SK-N-SH (cell line): ENCODE results near the gene B4GALT1. TPM values are rescaled to one million over a fixed set of nuclear protein-coding genes. Genes with fewer than 3 reads are reported as not detected.

ENCODE experiments used
- CTCF ChIA-PET: fragments of 300-600, 350-600 bp; formaldehyde crosslinking; extraction: SDS; loops from one replicate; lab custom pipeline; 2021; lab: Yijun Ruan, JAX
- POLR2A ChIA-PET: fragments of 350-600 bp; sonication (Branson Sonifier 250); formaldehyde crosslinking; extraction: SDS; loops from one replicate; lab custom pipeline; 2020; ENCODE audit warnings: antibody characterized with exemption, inconsistent platforms; lab: Yijun Ruan, JAX
- DNase-seq: peaks from one replicate; pipeline ENCODE4 v3.0.0; 2012
- H2AFZ ChIP-seq: fragments of 200-600 bp; sonication (generic); 2 replicates; pipeline ENCODE4 v1.8.1; 2016; ENCODE audit warnings: antibody characterized with exemption, mild to moderate bottlenecking, low read depth
- H3F3A ChIP-seq: fragments of 200-600 bp; sonication (generic); replicated peaks from 2 replicates; pipeline ENCODE3; 2016; ENCODE audit warnings: antibody characterized with exemption, mild to moderate bottlenecking; ENCODE audit not compliant: insufficient read depth
- H3K27ac ChIP-seq, 2 experiments: fragments of 200-500 bp in 1 of 2; fragments of 200-600 bp in 1 of 2; sonication (Bioruptor generic) in 1 of 2; sonication (generic), shearing (Covaris generic) in 1 of 2; 2 replicates each; pipeline versions ENCODE4 v1.5.1 to v1.6.1; 2014 to 2016; ENCODE audit warnings: low read depth in 2 of 2, inconsistent platforms in 1 of 2, low read length in 1 of 2, mild to moderate bottlenecking in 1 of 2, mixed read lengths in 1 of 2
- H3K27me3 ChIP-seq: fragments of 200-600 bp; sonication (generic), shearing (Covaris generic); 2 replicates; pipeline ENCODE4 v1.6.1; 2016; ENCODE audit warnings: mixed run types; ENCODE audit not compliant: insufficient read depth
- H3K36me3 ChIP-seq, 2 experiments: fragments of 200-500 bp in 1 of 2; fragments of 200-600 bp in 1 of 2; sonication (Bioruptor generic) in 1 of 2; sonication (generic) in 1 of 2; replicated peaks in 1 of 2; 2 replicates each; pipeline versions ENCODE3 to v1.5.1; 2014 to 2016; ENCODE audit warnings: low read length in 1 of 2, mild to moderate bottlenecking in 1 of 2; ENCODE audit not compliant: insufficient read depth in 2 of 2, control insufficient read depth in 1 of 2
- H3K4me1 ChIP-seq, 2 experiments: fragments of 200-500 bp in 1 of 2; fragments of 200-600 bp in 1 of 2; sonication (Bioruptor generic) in 1 of 2; sonication (generic), shearing (Covaris generic) in 1 of 2; 2 replicates each; pipeline versions ENCODE4 v1.5.1 to v1.6.1; 2014 to 2016; ENCODE audit warnings: low read depth in 1 of 2, low read length in 1 of 2, mixed run types in 1 of 2; ENCODE audit not compliant: insufficient read depth in 2 of 2, control insufficient read depth in 1 of 2
- H3K4me2 ChIP-seq: fragments of 200-600 bp; sonication (generic), shearing (Covaris generic); 2 replicates; pipeline ENCODE4 v1.6.1; 2017; ENCODE audit warnings: mixed run types
- H3K4me3 ChIP-seq, 2 experiments: fragments of 200-500 bp in 1 of 2; fragments of 200-600 bp in 1 of 2; sonication (Bioruptor generic) in 1 of 2; sonication (generic), shearing (Covaris generic) in 1 of 2; 2 replicates each; pipeline versions ENCODE4 v1.5.1 to v1.8.1; 2014 to 2016; ENCODE audit warnings: low read depth in 2 of 2, inconsistent platforms in 1 of 2, low read length in 1 of 2, mild to moderate bottlenecking in 1 of 2, mixed read lengths in 1 of 2, moderate library complexity in 1 of 2
- H3K79me2 ChIP-seq: fragments of 200-600 bp; sonication (generic); 2 replicates; pipeline ENCODE4 v1.8.1; 2017; ENCODE audit warnings: mild to moderate bottlenecking; ENCODE audit not compliant: insufficient read depth
- H3K9ac ChIP-seq: fragments of 200-600 bp; sonication (generic); 2 replicates; pipeline ENCODE4 v1.6.1; 2017; ENCODE audit warnings: mixed run types
- H3K9me2 ChIP-seq: fragments of 200-600 bp; sonication (generic); 2 replicates; pipeline ENCODE4 v1.6.1; 2017; ENCODE audit warnings: mixed run types
- H3K9me3 ChIP-seq: fragments of 200-600 bp; sonication (generic); 2 replicates; pipeline ENCODE4 v1.6.1; 2017; ENCODE audit warnings: mixed run types, mild to moderate bottlenecking, moderate library complexity
- H4K20me1 ChIP-seq: fragments of 200-600 bp; sonication (generic); 2 replicates; pipeline ENCODE4 v1.6.1; 2017; ENCODE audit warnings: mild to moderate bottlenecking, mixed run types; ENCODE audit not compliant: insufficient read depth
- CTCF ChIP-seq: fragments of 200-600 bp; sonication (generic); IDR thresholded peaks from 2 replicates; pipeline ENCODE4 v1.6.1; 2017; ENCODE audit warnings: antibody characterized with exemption, mild to moderate bottlenecking, moderate library complexity
- ELF1 ChIP-seq: IDR thresholded peaks from 2 replicates; pipeline ENCODE4 v1.4.0; 2012
- EP300 ChIP-seq, 2 experiments: IDR thresholded peaks; 2 replicates each; pipeline versions ENCODE4 v1.4.0 to v1.6.1; 2012; ENCODE audit warnings: borderline replicate concordance in 1 of 2, low read depth in 1 of 2, low read length in 1 of 2
- FOSL2 ChIP-seq: IDR thresholded peaks from 2 replicates; pipeline ENCODE4 v1.4.0; 2012; ENCODE audit warnings: low read depth, mild to moderate bottlenecking, moderate library complexity, borderline replicate concordance
- FOXM1 ChIP-seq: IDR thresholded peaks from 2 replicates; pipeline ENCODE4 v1.4.0; 2012; ENCODE audit warnings: low read depth, mild to moderate bottlenecking
- GABPA ChIP-seq: IDR thresholded peaks from 2 replicates; pipeline ENCODE4 v1.4.0; 2012; ENCODE audit warnings: low read depth, mild to moderate bottlenecking
- JUND ChIP-seq: IDR thresholded peaks from 2 replicates; pipeline ENCODE4 v1.4.0; 2012
- MAX ChIP-seq: IDR thresholded peaks from 2 replicates; pipeline ENCODE4 v1.4.0; 2012; ENCODE audit warnings: low read depth
- MEF2A ChIP-seq: IDR thresholded peaks from 2 replicates; pipeline ENCODE4 v1.4.0; 2012; ENCODE audit warnings: low read depth, borderline replicate concordance
- MXI1 ChIP-seq: IDR thresholded peaks from 2 replicates; pipeline ENCODE4 v1.6.1; 2012; ENCODE audit warnings: mild to moderate bottlenecking, low read depth, low read length, improper control_type of control experiment
- NRF1 ChIP-seq: IDR thresholded peaks from 2 replicates; pipeline ENCODE4 v1.6.1; 2012; ENCODE audit warnings: low read depth, mild to moderate bottlenecking, low read length
- PBX3 ChIP-seq: IDR thresholded peaks from 2 replicates; pipeline ENCODE4; 2012
- RCOR1 ChIP-seq: fragments of 150-350 bp; IDR thresholded peaks from 2 replicates; pipeline ENCODE4 v1.6.1; 2017; ENCODE audit warnings: antibody characterized with exemption, low read length
- SIN3A ChIP-seq: IDR thresholded peaks from 2 replicates; pipeline ENCODE4 v1.6.1; 2012; ENCODE audit warnings: low read depth, mild to moderate bottlenecking, low read length, moderate library complexity, borderline replicate concordance
- USF2 ChIP-seq: fragments of 150-350 bp; IDR thresholded peaks from 2 replicates; pipeline ENCODE4 v1.6.1; 2017; ENCODE audit warnings: antibody characterized with exemption, low read length, low read depth, borderline replicate concordance
- YY1 ChIP-seq: IDR thresholded peaks from 2 replicates; pipeline ENCODE4 v1.4.0; 2012; ENCODE audit warnings: low read depth, mild to moderate bottlenecking
- ZBTB33 ChIP-seq: IDR thresholded peaks from 2 replicates; pipeline ENCODE4 v1.4.0; 2012; ENCODE audit warnings: low read depth, borderline replicate concordance
- WGBS: methylation state at CpG from one replicate; pipeline ENCODE4 v1.1.6; 2017; ENCODE audit warnings: low lambda C conversion rate; 5-methylcytosine and 5-hydroxymethylcytosine counted together
- polyA plus RNA-seq, 3 experiments: library from polyadenylated mRNA; depleted of rRNA; stranded (reverse); fragments of >200 nt; gene quantifications; 2 replicates each; pipeline ENCODE4 v1.2.3, GENCODE V29; 2012

B4GALT1 gene
- polyA plus RNA-seq, 1 of the 3 experiments (the other 2 are of a cell fraction) = 36.2 TPM

GRCh38 chr9:33182519-33182918 lies 15.4 kb upstream of the B4GALT1 start:
- Histone ChIP-seq H3K4me1 (peaks cover 8 to 12% of the 10 kb centered on the region in 2 experiments; a peak in 3 of 4 replicates), H3K9me2 (no peaks in the 10 kb centered on the region), H3K79me2 (no peaks in the 10 kb centered on the region), H2AFZ (no peak overlapping the region), H3K9me3 (no peaks in the 10 kb centered on the region), H3K27me3 (no peaks in the 10 kb centered on the region), H3K27ac (no peak overlapping the region), H3K4me3 (no peak overlapping the region), H3K9ac (no peak overlapping the region), H4K20me1 (no peaks in the 10 kb centered on the region), H3K36me3 (no peaks in the 10 kb centered on the region), H3F3A (peaks cover 22% of the 10 kb centered on the region), H3K4me2 (no peak overlapping the region)
- no peak for TF ChIP-seq FOSL2
- no peak for TF ChIP-seq MAX
- no peak for TF ChIP-seq JUND
- no peak for TF ChIP-seq NRF1
- TF ChIP-seq MEF2A = no peak
- TF ChIP-seq SIN3A = no peak
- no peak for TF ChIP-seq USF2
- TF ChIP-seq GABPA = no peak
- TF ChIP-seq FOXM1 = no peak
- no peak for TF ChIP-seq RCOR1
- no peak for TF ChIP-seq EP300 (IDR thresholded peaks at IDR 0.05; ENCODE audit: borderline replicate concordance in 1 of 2, low read depth in 1 of 2, low read length in 1 of 2)
- TF ChIP-seq MXI1 = no peak
- TF ChIP-seq ZBTB33 = no peak
- TF ChIP-seq ELF1 = no peak
- no peak for TF ChIP-seq YY1
- no peak for TF ChIP-seq PBX3
- TF ChIP-seq CTCF = no peak
- ChIA-PET CTCF (interaction anchor here (1.3 kb wide), 1 partner anchor 44 kb away, joined by 3 read pairs; no protein-coding TSS in a partner anchor), POLR2A (no interaction called here)
- 94% methylated on average over 2 of the region's 2 CpGs for WGBS
- DNase-seq = no peak
